GM21360 (cell line): ENCODE data around the gene RAB40A.
"Not testable (repeated sequence)": the region's sequence is repeated elsewhere in the genome, so short reads cannot be mapped to it uniquely, and the experiment has no call there.

Source experiments
- ATAC-seq: cut with Tn5 transposase; IDR thresholded peaks from one replicate; pipeline ENCODE4 v1.9.1; 2021; ENCODE audit warnings: mild to moderate bottlenecking, moderate library complexity; ENCODE audit not compliant: unreplicated experiment

Gene RAB40A

DNA sequence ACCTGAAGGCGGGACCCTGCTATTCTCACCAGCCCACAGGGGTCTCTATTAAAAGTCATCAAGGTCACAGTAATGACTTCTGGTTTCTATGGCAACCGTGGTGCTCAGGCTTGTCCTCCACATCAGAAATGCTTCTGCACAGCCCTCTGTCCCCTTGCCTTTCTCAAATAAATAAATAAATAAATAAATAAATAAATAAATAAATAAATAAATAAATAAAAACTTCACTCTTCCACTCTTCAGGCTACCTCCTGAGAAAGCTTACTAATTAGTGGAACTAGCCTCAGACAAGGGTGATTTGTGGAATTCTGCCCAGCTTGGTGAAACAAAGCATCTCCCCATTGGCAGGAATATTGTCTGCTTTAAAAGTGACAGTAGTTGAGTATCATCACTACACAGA lies 5.5 kb upstream of the RAB40A start:
- no peak for ATAC-seq

GRCh38 chrX:103523605-103524004 lies 4.3 kb upstream of the RAB40A start:
- ATAC-seq, result no peak

GRCh38 chrX:103520386-103520785 lies 1.1 kb upstream of the RAB40A start:
- ATAC-seq, result no peak

- ATAC-seq, result no peak
Observed at GRCh38 chrX:103518571-103518970, 718 bp downstream of the RAB40A start.

DNA sequence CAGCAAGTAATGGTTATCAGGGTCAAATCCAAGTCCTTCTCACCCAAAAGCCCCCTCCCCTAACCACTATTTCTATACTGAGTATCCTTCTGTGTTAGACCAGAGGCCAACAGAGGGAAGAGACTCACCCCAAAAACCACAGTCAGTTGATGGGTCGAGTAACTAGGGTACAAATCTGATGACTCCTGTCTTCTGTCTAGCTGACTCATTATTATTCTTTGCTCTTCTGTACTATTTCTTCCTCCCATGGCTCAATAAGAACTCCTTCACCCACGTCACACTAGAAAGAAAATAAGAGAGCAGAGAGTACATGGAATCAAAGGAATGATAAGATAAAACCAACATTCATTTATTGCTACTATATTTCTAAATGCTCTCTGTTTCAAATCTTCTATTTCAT lies 2.0 kb downstream of the RAB40A start:
- ATAC-seq, result no peak

- no peak for ATAC-seq
Observed at GRCh38 chrX:103513476-103514108, 5.7 kb downstream of the RAB40A start.

DNA sequence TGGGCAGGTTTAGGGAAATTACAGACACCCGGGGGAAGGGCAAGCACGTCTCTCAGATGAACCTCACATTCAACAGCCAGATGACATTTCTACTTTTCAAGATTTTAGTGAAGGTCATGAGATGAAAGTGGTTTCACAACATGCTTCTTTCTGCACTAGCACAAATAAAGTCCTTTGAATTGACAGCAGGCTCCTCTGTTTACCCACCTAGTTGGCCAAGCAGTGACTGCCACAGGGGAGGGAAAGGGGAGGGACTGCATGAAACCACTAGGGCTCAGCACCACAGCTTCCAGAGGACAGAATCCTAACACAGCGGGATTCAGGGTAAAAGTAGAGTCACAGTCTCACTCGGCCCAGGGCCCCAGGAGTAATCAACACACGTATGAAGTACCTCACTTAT lies 6.2 kb downstream of the RAB40A start:
- no peak for ATAC-seq

DNA sequence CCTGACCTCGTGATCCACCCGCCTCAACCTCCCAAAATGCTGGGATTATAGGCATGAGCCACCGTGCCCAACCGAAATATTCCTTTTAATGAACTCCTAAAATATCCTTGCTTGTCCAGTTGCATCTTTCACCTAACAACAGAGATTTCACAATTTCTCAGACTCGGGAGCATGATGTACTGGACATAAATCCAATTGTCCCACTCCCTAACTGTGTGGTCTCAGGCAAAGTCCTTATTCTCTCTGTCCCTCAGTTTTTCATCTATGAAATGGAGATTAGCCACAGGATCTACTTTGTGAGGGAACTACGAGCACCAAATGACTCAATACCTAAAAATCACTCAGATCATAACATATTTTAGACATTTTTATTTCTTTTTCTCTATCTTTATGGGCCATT lies 9.3 kb downstream of the RAB40A start:
- ATAC-seq, result no peak

GRCh38 chrX:103503853-103504207 lies 15.5 kb downstream of the RAB40A start:
- ATAC-seq, result no peak

GRCh38 chrX:103503163-103503852 lies 16.0 kb downstream of the RAB40A start:
- ATAC-seq, result no peak

DNA sequence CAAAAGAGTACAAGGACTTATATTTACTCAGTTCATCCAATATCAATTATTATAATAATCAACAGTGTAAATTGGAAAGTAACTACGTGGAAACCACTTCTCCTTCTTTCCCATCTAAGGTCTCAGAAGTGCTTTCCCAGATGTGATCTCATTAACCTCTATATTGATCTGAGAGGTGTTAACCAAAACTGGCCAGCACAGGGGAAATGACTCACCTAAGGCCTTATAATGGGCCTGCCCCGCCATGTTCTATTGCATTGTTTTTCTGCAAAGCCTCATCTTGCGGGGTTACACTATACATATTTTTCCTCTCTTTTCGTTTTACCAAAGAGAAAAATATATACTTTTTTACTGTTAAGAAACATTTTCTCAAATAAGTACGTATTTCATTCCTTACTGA lies 20.5 kb downstream of the RAB40A start:
- ATAC-seq, result no peak

DNA sequence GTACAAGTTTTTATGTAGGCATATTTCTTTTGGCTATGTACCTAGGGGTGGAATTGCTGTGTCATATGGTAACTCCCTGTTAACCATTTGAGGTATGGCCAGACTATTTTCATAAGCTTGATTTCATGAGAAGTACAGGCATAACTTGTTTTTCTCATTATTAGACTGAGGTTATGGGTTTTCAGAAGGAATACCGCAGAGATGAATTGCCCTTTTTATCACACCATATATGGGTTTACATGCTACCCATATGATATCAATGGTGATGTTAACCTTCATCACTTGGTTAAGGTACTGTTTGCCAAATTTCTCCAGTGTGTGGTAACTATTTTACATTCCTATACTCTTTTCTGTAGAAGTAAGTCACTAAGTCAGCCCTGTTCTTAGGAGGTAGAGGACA lies 23.5 kb downstream of the RAB40A start:
- ATAC-seq, result no peak

DNA sequence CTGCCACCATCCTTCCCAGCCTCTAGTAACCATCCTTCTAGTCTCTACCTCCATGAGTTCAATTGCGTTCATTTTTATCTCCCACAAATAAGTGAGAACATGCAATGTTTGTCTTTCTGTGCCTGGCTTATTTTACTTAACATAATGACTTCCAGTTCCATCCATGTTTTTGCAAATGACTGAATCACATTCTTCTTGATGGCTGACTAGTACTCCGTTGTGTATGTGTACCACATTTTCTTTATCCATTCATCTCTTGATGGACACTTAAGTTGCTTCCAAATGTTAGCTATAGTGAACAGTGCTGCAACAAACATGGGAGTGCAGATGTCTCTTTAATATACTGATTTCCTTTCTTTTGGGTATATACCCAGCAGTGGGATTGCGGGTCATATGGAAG lies 25.7 kb downstream of the RAB40A start:
- not testable (repeated sequence) for ATAC-seq

DNA sequence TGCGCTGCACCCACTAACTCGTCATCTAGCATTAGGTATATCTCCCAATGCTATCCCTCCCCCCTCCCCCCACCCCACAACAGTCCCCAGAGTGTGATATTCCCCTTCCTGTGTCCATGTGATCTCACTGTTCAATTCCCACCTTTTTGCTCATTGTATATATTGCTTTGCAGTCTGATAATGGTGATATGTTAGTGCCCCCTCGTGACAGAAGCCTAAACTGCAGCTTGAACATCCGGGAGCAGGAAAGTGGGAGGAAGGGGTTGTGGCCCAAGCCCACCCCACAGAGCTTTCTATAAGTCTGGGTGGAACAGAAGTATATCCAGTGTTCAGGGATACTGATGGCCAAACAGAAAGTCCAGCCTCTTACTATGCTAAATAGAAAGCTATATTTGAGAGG lies 29.6 kb downstream of the RAB40A start:
- ATAC-seq, result not testable (repeated sequence)

GRCh38 chrX:103488794-103489193 lies 30.5 kb downstream of the RAB40A start:
- no peak for ATAC-seq

- ATAC-seq, result no peak
Observed at GRCh38 chrX:103488332-103488731, 31.0 kb downstream of the RAB40A start.

GRCh38 chrX:103483720-103484119 lies 35.6 kb downstream of the RAB40A start:
- ATAC-seq, result no peak

DNA sequence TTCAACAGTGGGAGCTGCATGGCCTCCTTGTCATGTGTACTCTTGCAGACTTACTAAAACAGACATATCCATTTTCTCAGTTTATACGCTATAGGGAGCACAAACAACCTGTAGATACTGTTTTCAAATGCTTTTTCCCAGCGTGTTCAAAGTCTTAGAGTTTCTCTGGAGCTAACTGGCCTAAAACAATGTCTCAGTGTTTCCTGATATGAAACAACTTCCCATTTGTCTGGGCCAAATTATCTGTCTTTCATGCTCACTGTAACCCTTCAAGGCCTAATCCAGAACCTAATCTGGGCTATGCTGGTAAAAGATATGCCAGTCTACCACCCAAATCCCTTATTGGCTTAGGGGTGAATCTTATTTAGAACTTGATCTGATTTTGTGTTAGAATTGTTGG lies 38.8 kb downstream of the RAB40A start:
- no peak for ATAC-seq

DNA sequence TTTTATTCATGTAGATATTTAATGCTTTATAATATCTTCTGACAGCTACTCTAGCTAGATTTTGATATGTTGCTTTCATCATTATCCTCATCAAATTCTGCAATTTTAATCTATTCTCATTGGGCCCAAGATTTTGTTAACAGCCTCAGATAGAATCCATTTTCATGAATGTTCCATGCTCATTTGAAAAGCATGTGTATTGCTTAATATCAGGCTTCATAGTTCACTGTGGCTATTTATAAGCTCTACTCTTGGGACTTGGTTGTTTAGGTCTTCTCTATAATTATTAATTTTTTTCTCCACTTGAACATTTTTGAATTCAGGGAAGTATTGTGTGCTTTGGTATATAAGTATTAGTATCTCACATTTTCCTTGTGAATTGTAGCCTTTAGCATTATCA lies 41.8 kb downstream of the RAB40A start:
- ATAC-seq, result no peak

GRCh38 chrX:103475381-103475780 lies 43.9 kb downstream of the RAB40A start:
- ATAC-seq, result no peak

DNA sequence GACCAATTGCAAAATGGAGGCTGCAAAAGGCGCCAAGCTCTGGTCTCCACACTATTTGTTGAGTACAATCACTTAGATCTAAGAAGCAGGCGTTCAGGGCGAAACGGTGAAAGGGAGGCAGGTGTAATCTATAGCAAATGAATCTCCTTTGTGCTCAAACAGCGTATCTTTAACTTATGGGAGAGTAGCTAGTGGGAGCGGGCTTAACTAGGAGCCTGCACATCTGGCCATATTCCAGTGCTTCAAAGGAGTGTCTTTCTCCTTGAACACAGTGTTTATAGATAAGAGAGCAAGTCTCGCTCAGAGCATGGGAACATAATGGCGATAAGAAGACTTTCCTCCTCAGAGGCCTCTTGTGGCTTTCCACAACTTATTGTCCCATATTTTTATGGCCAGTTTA lies 49.3 kb downstream of the RAB40A start:
- ATAC-seq, result not testable (repeated sequence)

DNA sequence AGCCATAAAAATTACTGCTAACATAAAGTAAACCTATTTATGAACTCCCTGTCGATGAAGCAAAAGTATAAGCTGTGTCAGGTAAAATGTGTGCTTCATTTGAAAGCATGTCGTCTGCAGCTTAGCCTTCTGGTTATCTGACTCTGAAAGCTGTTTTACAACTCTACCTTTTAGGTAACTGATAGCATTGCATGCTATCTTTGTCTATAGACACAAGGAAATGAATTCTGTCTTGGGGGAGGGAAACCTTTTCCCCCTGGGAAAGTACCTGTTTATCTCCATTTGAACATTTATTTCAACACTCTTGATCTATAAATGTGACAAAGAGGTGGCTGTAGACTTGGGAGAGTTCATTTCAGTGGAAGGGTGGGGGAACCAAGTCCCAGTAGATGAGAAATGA lies 51.4 kb downstream of the RAB40A start:
- no peak for ATAC-seq

GRCh38 chrX:103467156-103467555 lies 52.1 kb downstream of the RAB40A start:
- no peak for ATAC-seq
